Spleen (tissue), 11 donors: Measurements from ENCODE around the gene PLCH2. TPM values are rescaled to one million over a fixed set of nuclear protein-coding genes. Genes with fewer than 3 reads are reported as not detected.

Source experiments
- DNase-seq: peaks from one replicate; pipeline ENCODE4 v3.0.0-alpha.2; 2020
- H3K27ac ChIP-seq, 8 donors: fragments of 200-600 bp; sonication (generic) in 7 of 8; 1 replicate in 4 of 8; 2 replicates in 4 of 8; pipeline versions ENCODE4 v1.5.0 to v1.8.0; 2016 to 2021; ENCODE audit warnings: inconsistent platforms in 4 of 8, mild to moderate bottlenecking in 4 of 8, moderate library complexity in 1 of 8
- H3K27me3 ChIP-seq, 7 donors: fragments of 200-600 bp; sonication (generic) in 6 of 7; replicated peaks in 1 of 7; 1 replicate in 4 of 7; 2 replicates in 3 of 7; pipeline versions ENCODE4 v1.5.0 to v1.8.0; 2016 to 2021; ENCODE audit warnings: inconsistent platforms in 3 of 7, mild to moderate bottlenecking in 1 of 7
- H3K36me3 ChIP-seq, 6 donors: fragments of 200-600 bp; sonication (generic) in 5 of 6; 1 replicate in 4 of 6; 2 replicates in 2 of 6; pipeline versions ENCODE4 v1.5.0 to v1.8.0; 2016 to 2021; ENCODE audit warnings: inconsistent platforms in 2 of 6
- H3K4me1 ChIP-seq, 6 donors: fragments of 200-600 bp; sonication (generic) in 5 of 6; 1 replicate in 3 of 6; 2 replicates in 3 of 6; pipeline versions ENCODE4 v1.5.0 to v1.8.0; 2016 to 2021; ENCODE audit warnings: inconsistent platforms in 3 of 6
- H3K4me3 ChIP-seq, 8 donors: fragments of 200-600 bp; sonication (generic) in 7 of 8; 1 replicate in 4 of 8; 2 replicates in 4 of 8; pipeline versions ENCODE4 v1.5.0 to v1.8.0; 2016 to 2021; ENCODE audit warnings: inconsistent platforms in 4 of 8, mild to moderate bottlenecking in 4 of 8, moderate library complexity in 2 of 8
- H3K9me3 ChIP-seq, 8 donors: fragments of 200-600 bp; sonication (generic) in 7 of 8; 1 replicate in 4 of 8; 2 replicates in 4 of 8; pipeline versions ENCODE4 v1.5.0 to v1.8.0; 2016 to 2021; ENCODE audit warnings: inconsistent platforms in 4 of 8
- CTCF ChIP-seq, 11 experiments: fragments of 200-600 bp in 7 of 11; fragments of 450-650 bp in 4 of 11; sonication (generic) in 4 of 11; IDR thresholded peaks in 8 of 11; conservative IDR thresholded peaks in 3 of 11; 1 replicate in 7 of 11; 2 replicates in 4 of 11; pipeline versions ENCODE4 v1.4.0 to v1.8.0; 2016 to 2021; ENCODE audit warnings: antibody characterized with exemption in 11 of 11, inconsistent platforms in 4 of 11, mild to moderate bottlenecking in 1 of 11
- POLR2A ChIP-seq, 3 donors: fragments of 450-650 bp; IDR thresholded peaks; one replicate each; pipeline ENCODE4 v1.5.1; 2017; ENCODE audit warnings: antibody characterized with exemption in 3 of 3, mild to moderate bottlenecking in 1 of 3
- POLR2AphosphoS5 ChIP-seq, 3 donors: sonication (generic); formaldehyde crosslinking; IDR thresholded peaks; one replicate each; pipeline ENCODE4 v1.5.1; 2017; ENCODE audit warnings: antibody characterized with exemption in 3 of 3
- WGBS, 5 donors: extraction: QIAGEN DNeasy Blood & Tissue Kit in 3 of 5; methylation state at CpG; one replicate each; pipeline versions ENCODE4 v1.1.5 to v1.1.7; 2013 to 2018; 5-methylcytosine and 5-hydroxymethylcytosine counted together
- intact Hi-C: fragments of 100-400 bp; cut with DNase I; formaldehyde crosslinking; loops from one replicate; pipeline ENCODE4 v1.15.0; 2023; ENCODE audit warnings: low total_unique reads
- polyA plus RNA-seq, 3 donors: library from polyadenylated mRNA; stranded (reverse); fragments of 200-250 nt; gene quantifications; one replicate each; pipeline ENCODE4 v1.2.1, GENCODE V29; 2013
- total RNA-seq, 7 donors: library from RNA; depleted of rRNA in 3 of 7; stranded (reverse); fragments of >200 nt in 3 of 7; fragmentation: NEBNext Ultra II Directional in 4 of 7; extraction: Animal tissue kit (Norgen Biotek cat#: 25700) in 4 of 7; gene quantifications; one replicate each; pipeline versions ENCODE4 v1.1.0 to v1.2.1, GENCODE V29; 2016 to 2021
- donor health status: healthy with polysubstance abuse.
- donor health status: DM: no; HTN: no; CAD: no; lungs with moderate emphysema.
- donor health status: DM: no; HTN: no; CAD: no.
- donor health status: Bipolar disorder and iron deficiency.
- donor health status: healthy.
- donor health status: DM: no; HTN: no; CAD: no.
- donor health status: DM: yes; HTN: yes; CAD: no.

The PLCH2 gene
- total and polyA plus RNA-seq, 10 donors: 2.2 to 21.0 (median 8.9) TPM

GRCh38 chr1:2494323-2494693, 18.2 kb downstream of the PLCH2 start:
- Histone ChIP-seq H3K9me3 (peaks cover 0 to 4% (median 3%) of the 10 kb centered on the region in 8 donors), H3K27me3 (peaks cover 0 to 9% (median 0%) of the 10 kb centered on the region in 7 donors), H3K4me3 (no peak overlapping the region), H3K4me1 (peaks cover 5 to 67% (median 50%) of the 10 kb centered on the region in 6 donors), H3K36me3 (peaks cover 0 to 4% (median under 1%) of the 10 kb centered on the region in 6 donors), H3K27ac (no peak overlapping the region)
- DNase-seq: no peak
- 64 to 80% (median 72%) methylated on average over 19 of the region's 19 CpGs for WGBS, 5 donors
- TF ChIP-seq POLR2A (IDR thresholded peaks at IDR 0.05) (no peak), POLR2AphosphoS5 (IDR thresholded peaks at IDR 0.05) (no peak), CTCF (IDR thresholded peaks at IDR 0.05 in 8 of 11, conservative IDR thresholded peaks at IDR 0.05 in 3 of 11) (no peak)
- intact Hi-C loops: no loop called here

- no peaks in the 10 kb centered on the region for H3K36me3 ChIP-seq
- no peak overlapping the region for H3K27ac ChIP-seq
- DNase-seq: no peak
- intact Hi-C loops: no loop called here
- peaks cover 6 to 74% (median 57%) of the 10 kb centered on the region in 6 donors for H3K4me1 ChIP-seq
- TF ChIP-seq CTCF (IDR thresholded peaks at IDR 0.05 in 8 of 11, conservative IDR thresholded peaks at IDR 0.05 in 3 of 11) (no peak), POLR2AphosphoS5 (IDR thresholded peaks at IDR 0.05) (no peak), POLR2A (IDR thresholded peaks at IDR 0.05) (no peak)
- 84 to 92% (median 89%) methylated on average over 6 to 12 of the region's 12 CpGs; no CpG with 5 or more reads in 1 of the 5 donors for WGBS, 5 donors
- no peak overlapping the region for H3K4me3 ChIP-seq
- no peaks in the 10 kb centered on the region for H3K9me3 ChIP-seq
- H3K27me3 ChIP-seq: peaks cover 0 to 9% (median 0%) of the 10 kb centered on the region in 7 donors
Observed at GRCh38 chr1:2495026-2495425, 18.9 kb downstream of the PLCH2 start.

GRCh38 chr1:2495546-2495945, 19.5 kb downstream of the PLCH2 start:
- 72 to 86% (median 84%) methylated on average over 7 to 12 of the region's 12 CpGs for WGBS, 5 donors
- H3K4me3 ChIP-seq: no peak overlapping the region
- H3K36me3 ChIP-seq: no peaks in the 10 kb centered on the region
- H3K27ac ChIP-seq: peak overlapping the region in 1 of 8 donors; percentile 21
- intact Hi-C loops: no loop called here
- H3K9me3 ChIP-seq: no peaks in the 10 kb centered on the region
- DNase-seq: no peak
- H3K4me1 ChIP-seq: peaks cover 10 to 80% (median 62%) of the 10 kb centered on the region in 6 donors
- H3K27me3 ChIP-seq: peaks cover 0 to 12% (median 0%) of the 10 kb centered on the region in 7 donors
- TF ChIP-seq POLR2A (IDR thresholded peaks at IDR 0.05) (no peak), CTCF (IDR thresholded peaks at IDR 0.05 in 8 of 11, conservative IDR thresholded peaks at IDR 0.05 in 3 of 11) (no peak), POLR2AphosphoS5 (IDR thresholded peaks at IDR 0.05) (no peak)

- Histone ChIP-seq H3K4me3 (peak overlapping the region in 1 of 8 donors; percentile 3), H3K27ac (peak overlapping the region in 2 of 8 donors; percentile 21 to 45), H3K27me3 (peaks cover 0 to 12% (median 0%) of the 10 kb centered on the region in 7 donors), H3K9me3 (no peaks in the 10 kb centered on the region), H3K36me3 (no peaks in the 10 kb centered on the region), H3K4me1 (peaks cover 10 to 85% (median 66%) of the 10 kb centered on the region in 6 donors)
- intact Hi-C loops: no loop called here
- DNase-seq: peak; percentile 90
- 60 to 80% (median 74%) methylated on average over 16 to 28 of the region's 28 CpGs for WGBS, 5 donors
- TF ChIP-seq POLR2AphosphoS5 (IDR thresholded peaks at IDR 0.05): peak; percentile 51 to 72 (median 72)
- TF ChIP-seq CTCF (IDR thresholded peaks at IDR 0.05 in 8 of 11, conservative IDR thresholded peaks at IDR 0.05 in 3 of 11): no peak
Observed at GRCh38 chr1:2496087-2496622, 20.1 kb downstream of the PLCH2 start.
